Right lobe of liver (tissue), 6 donors: ENCODE measurements around the gene ZFP64. TPM values are rescaled to one million over a fixed set of nuclear protein-coding genes. Genes with fewer than 3 reads are reported as not detected.

ENCODE experiments used
- ATAC-seq, 4 donors: fragments of 200-7000 bp; cut with Tn5 transposase; one replicate each; pipeline ENCODE4 v1.9.1; 2020; ENCODE audit warnings: mild to moderate bottlenecking in 4 of 4, moderate library complexity in 4 of 4
- DNase-seq, 3 donors: peaks; one replicate each; pipeline ENCODE4 v3.0.0-alpha.2; 2020
- H3K27ac ChIP-seq, 3 donors: fragments of 200-600 bp; one replicate each; pipeline ENCODE4 v1.8.0; 2022
- H3K27me3 ChIP-seq, 2 donors: fragments of 200-600 bp; one replicate each; pipeline ENCODE4 v1.8.0; 2022
- H3K36me3 ChIP-seq, 4 donors: fragments of 200-600 bp; sonication (generic) in 1 of 4; one replicate each; pipeline versions ENCODE4 v1.5.1 to v1.8.0; 2017 to 2022; ENCODE audit warnings: control low read depth in 1 of 4
- H3K4me1 ChIP-seq, 4 donors: fragments of 200-600 bp; sonication (generic) in 1 of 4; one replicate each; pipeline versions ENCODE4 v1.5.1 to v1.8.0; 2017 to 2022; ENCODE audit warnings: control low read depth in 1 of 4
- H3K4me3 ChIP-seq, 3 donors: fragments of 200-600 bp; one replicate each; pipeline ENCODE4 v1.8.0; 2022
- H3K9me3 ChIP-seq, 4 donors: fragments of 200-600 bp; sonication (generic) in 1 of 4; one replicate each; pipeline versions ENCODE4 v1.5.1 to v1.8.0; 2017 to 2022; ENCODE audit warnings: control low read depth in 1 of 4
- POLR2A ChIP-seq: fragments of 450-650 bp; IDR thresholded peaks from one replicate; pipeline ENCODE4 v1.6.1; 2017; ENCODE audit warnings: antibody characterized with exemption, mild to moderate bottlenecking
- WGBS: methylation state at CpG from one replicate; pipeline ENCODE4 v1.1.6; 2018; ENCODE audit warnings: low coverage, low lambda C conversion rate; ENCODE audit not compliant: insufficient coverage; ENCODE audit errors: missing lambda C conversion rate; 5-methylcytosine and 5-hydroxymethylcytosine counted together
- intact Hi-C, 2 donors: fragments of 100-400 bp; cut with DNase I; formaldehyde crosslinking; loops; one replicate each; pipeline versions ENCODE4 v1.11.2 to v1.14.1; 2022
- total RNA-seq, 6 experiments: library from RNA; depleted of rRNA in 2 of 6; stranded (reverse); fragments of >200 nt in 2 of 6; fragmentation: NEBNext Ultra II Directional in 3 of 6; extraction: Animal tissue kit (Norgen Biotek cat#: 25700) in 3 of 6; gene quantifications; one replicate each; pipeline versions ENCODE4 v1.1.0 to v1.2.4, GENCODE V29; 2016 to 2023
- TF ChIP-seq, protein P1 (sequence below), 4 donors: fragments of 200-600 bp in 3 of 4; fragments of 450-650 bp in 1 of 4; IDR thresholded peaks; one replicate each; pipeline versions ENCODE4 v1.5.1 to v1.8.0; 2016 to 2022; ENCODE audit warnings: antibody characterized with exemption in 4 of 4, mild to moderate bottlenecking in 2 of 4
- donor health status: DM: no; HTN: yes; CAD: no.
- donor health status: DM: no; HTN: no; CAD: no.
- donor health status: DM: no; HTN: no; CAD: no.
- donor health status: DM: no; HTN: yes; CAD: no.
- donor health status: DM: no; HTN: yes; CAD: no.

The ZFP64 gene
- total RNA-seq, 6 experiments from 2014 or later = 6.0 to 11.6 (median 7.2) TPM

DNA sequence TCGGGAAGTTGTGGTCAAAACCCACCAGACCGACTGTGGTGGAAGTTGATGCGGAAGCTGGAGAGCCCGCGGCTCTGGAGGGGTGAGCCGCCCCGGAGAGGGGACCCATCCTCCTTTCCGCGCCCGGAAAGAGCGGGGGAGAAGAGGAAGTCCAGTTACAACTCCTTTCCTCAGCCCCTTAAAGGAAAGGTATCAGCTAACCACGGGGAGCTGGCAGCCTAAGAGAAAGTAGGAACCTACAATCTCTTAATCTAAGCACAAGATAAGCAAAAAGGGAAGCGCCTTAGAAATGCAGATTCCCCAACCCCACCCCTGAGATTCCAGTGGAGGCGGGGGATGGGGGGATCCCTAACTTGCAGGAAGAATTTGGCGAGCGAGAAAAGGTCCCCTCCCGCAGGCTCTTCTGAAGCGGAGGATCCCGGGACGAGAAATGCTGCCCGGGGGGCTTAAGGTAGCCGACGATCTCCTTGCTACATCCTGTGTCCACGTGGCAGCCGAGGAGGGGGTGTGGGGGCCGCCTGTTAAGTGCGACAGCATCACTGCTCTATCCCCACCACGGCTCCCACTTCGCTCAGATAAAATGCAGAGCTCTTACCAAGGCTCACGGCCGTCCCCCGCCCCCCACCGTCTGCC is 87.5 kb downstream of the ZFP64 start:
- Histone ChIP-seq H3K27me3 (peaks cover 0 to 7% of the 10 kb centered on the region in 2 donors), H3K9me3 (no peaks in the 10 kb centered on the region), H3K27ac (no peak overlapping the region), H3K4me3 (no peak overlapping the region), H3K4me1 (peaks cover 0 to 17% (median 0%) of the 10 kb centered on the region in 4 donors), H3K36me3 (no peaks in the 10 kb centered on the region)
- intact Hi-C loops = no loop called here
- no peak for TF ChIP-seq POLR2A
- TF ChIP-seq, protein P1, sequence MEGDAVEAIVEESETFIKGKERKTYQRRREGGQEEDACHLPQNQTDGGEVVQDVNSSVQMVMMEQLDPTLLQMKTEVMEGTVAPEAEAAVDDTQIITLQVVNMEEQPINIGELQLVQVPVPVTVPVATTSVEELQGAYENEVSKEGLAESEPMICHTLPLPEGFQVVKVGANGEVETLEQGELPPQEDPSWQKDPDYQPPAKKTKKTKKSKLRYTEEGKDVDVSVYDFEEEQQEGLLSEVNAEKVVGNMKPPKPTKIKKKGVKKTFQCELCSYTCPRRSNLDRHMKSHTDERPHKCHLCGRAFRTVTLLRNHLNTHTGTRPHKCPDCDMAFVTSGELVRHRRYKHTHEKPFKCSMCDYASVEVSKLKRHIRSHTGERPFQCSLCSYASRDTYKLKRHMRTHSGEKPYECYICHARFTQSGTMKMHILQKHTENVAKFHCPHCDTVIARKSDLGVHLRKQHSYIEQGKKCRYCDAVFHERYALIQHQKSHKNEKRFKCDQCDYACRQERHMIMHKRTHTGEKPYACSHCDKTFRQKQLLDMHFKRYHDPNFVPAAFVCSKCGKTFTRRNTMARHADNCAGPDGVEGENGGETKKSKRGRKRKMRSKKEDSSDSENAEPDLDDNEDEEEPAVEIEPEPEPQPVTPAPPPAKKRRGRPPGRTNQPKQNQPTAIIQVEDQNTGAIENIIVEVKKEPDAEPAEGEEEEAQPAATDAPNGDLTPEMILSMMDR (IDR thresholded peaks at IDR 0.05) = no peak
- DNase-seq (no peak), ATAC-seq (peak in 1 of 4 donors; percentile 21)
- 8% methylated on average over 15 of the region's 33 CpGs for WGBS

DNA sequence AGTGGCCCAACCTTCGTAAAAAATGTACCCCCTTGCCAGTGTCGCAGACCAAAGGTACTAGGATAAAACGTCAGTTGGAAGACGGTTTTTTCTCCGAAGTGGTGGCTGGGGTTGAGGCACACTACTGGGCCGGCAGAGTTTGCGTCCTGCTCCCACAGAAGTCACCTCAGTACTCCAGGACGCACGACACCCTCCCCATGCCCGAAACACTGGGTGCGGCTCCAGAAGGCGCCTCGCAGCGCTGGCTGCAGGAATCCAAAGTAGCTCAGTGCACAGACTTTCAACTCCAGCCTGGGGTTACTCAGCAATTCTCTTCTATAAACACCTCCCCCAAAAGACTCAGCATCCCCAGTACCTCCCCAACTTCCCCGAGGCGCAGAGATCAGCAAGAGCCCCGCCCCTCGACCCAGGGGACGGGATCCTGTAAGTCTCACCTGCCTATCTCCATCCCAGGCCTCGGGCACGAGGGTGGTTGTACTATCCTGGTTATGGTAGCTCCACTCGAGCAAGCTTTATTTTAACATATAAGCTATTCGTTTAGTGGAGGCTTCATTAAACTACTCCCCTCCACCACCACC is 88.2 kb downstream of the ZFP64 start:
- Histone ChIP-seq H3K9me3 (no peaks in the 10 kb centered on the region), H3K27ac (no peak overlapping the region), H3K36me3 (no peaks in the 10 kb centered on the region), H3K4me1 (peaks cover 0 to 17% (median 0%) of the 10 kb centered on the region in 4 donors), H3K4me3 (no peak overlapping the region), H3K27me3 (peaks cover 0 to 7% of the 10 kb centered on the region in 2 donors)
- TF ChIP-seq, protein P1 (IDR thresholded peaks at IDR 0.05) = no peak
- no peak for TF ChIP-seq POLR2A
- DNase-seq = no peak
- intact Hi-C loops = no loop called here
- no peak for ATAC-seq
- 48% methylated on average over 13 of the region's 23 CpGs for WGBS

DNA sequence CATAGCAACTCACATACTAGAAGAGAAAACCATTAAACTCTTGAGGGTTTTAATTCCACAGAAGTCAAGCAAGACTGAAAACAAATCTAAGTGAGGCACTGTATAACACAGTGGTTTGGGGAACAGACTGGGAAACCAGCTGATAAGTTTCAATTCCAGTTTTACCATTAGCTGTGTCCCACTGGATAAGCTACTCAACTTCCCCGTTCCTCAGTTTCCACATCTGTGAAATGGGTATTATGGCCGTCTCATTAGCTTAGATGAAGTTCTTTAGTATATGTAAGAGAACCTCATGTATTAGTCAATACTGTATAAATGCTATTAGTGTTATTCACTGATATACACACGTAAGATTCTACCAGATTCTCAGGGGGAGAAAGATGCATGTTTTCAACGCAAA is 89.0 kb downstream of the ZFP64 start:
- H3K9me3 ChIP-seq = no peaks in the 10 kb centered on the region
- 85% methylated on average over 2 of the region's 4 CpGs for WGBS
- no peak overlapping the region for H3K27ac ChIP-seq
- peaks cover 0 to 17% (median 0%) of the 10 kb centered on the region in 4 donors for H3K4me1 ChIP-seq
- no peaks in the 10 kb centered on the region for H3K36me3 ChIP-seq
- H3K27me3 ChIP-seq = peaks cover 0 to 7% of the 10 kb centered on the region in 2 donors
- intact Hi-C loops = no loop called here
- DNase-seq (no peak), ATAC-seq (no peak)
- no peak overlapping the region for H3K4me3 ChIP-seq
- TF ChIP-seq, protein P1 (IDR thresholded peaks at IDR 0.05) = no peak
- TF ChIP-seq POLR2A = no peak

DNA sequence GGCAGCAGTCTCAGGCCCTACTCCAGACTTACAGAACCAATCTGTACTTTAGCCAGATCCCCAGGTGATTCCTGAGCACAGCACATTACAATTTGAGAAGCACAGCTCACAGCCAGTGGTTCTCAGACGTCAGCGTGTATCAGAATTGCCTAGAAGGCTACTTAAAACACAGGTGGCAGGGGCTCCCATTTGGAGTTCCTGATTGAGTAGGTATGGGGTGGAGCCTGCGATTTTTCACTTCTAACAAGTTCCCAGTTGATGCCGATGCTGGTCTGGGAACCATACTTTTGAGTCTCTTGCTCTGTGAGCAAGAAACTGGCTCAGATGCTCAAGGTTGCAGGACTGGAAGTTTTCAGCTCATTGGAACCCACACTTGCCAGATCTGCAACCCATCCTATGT is 89.5 kb downstream of the ZFP64 start:
- Histone ChIP-seq H3K4me1 (peaks cover 0 to 17% (median 0%) of the 10 kb centered on the region in 4 donors), H3K27me3 (peaks cover 0 to 7% of the 10 kb centered on the region in 2 donors), H3K27ac (no peak overlapping the region), H3K9me3 (no peaks in the 10 kb centered on the region), H3K4me3 (no peak overlapping the region), H3K36me3 (no peaks in the 10 kb centered on the region)
- no peak for ATAC-seq
- WGBS = 100% methylated on average over 2 of the region's 4 CpGs
- DNase-seq = no peak
- intact Hi-C loops = no loop called here
- TF ChIP-seq POLR2A = no peak
- TF ChIP-seq, protein P1 (IDR thresholded peaks at IDR 0.05) = no peak
